Neural cell (in vitro differentiated cells): ENCODE measurements around the gene SAG. TPM values are rescaled to one million over a fixed set of nuclear protein-coding genes. Genes with fewer than 3 reads are reported as not detected.

Source experiments
- H2AFZ ChIP-seq: fragments of 200-600, 300-800 bp; sonication (generic), shearing (Covaris generic); 2 replicates; pipeline ENCODE4 v1.6.0; 2014; ENCODE audit warnings: low read depth, mild to moderate bottlenecking, antibody characterized with exemption, low read length, moderate library complexity
- H3F3A ChIP-seq: fragments of 200-600 bp; shearing (Covaris generic); 2 replicates; pipeline ENCODE4 v1.6.1; 2016; ENCODE audit warnings: mild to moderate bottlenecking, moderate library complexity, mixed read lengths, antibody characterized with exemption, low read length; ENCODE audit not compliant: insufficient read depth, poor library complexity, severe bottlenecking
- H3K27ac ChIP-seq: fragments of 200-600, 300-800 bp; sonication (generic), shearing (Covaris generic); 2 replicates; pipeline ENCODE4 v1.5.1; 2014; ENCODE audit warnings: mild to moderate bottlenecking, low read length, moderate library complexity
- H3K27me3 ChIP-seq: fragments of 300-800, 200-600 bp; sonication (generic), shearing (Covaris generic); 2 replicates; pipeline ENCODE4 v1.6.0; 2014; ENCODE audit warnings: mild to moderate bottlenecking, low read depth, low read length, moderate library complexity; ENCODE audit not compliant: insufficient read depth
- H3K36me3 ChIP-seq: fragments of 300-800, 200-600 bp; sonication (generic), shearing (Covaris generic); 2 replicates; pipeline ENCODE4 v1.5.1; 2014; ENCODE audit warnings: mild to moderate bottlenecking, antibody characterized with exemption, low read length, moderate library complexity; ENCODE audit not compliant: insufficient read depth
- H3K4me2 ChIP-seq: fragments of 300-800, 200-600 bp; sonication (generic), shearing (Covaris generic); 2 replicates; pipeline ENCODE4 v1.6.0; 2014; ENCODE audit warnings: mild to moderate bottlenecking, low read length
- H3K4me3 ChIP-seq: fragments of 300-800, 200-600 bp; sonication (generic), shearing (Covaris generic); 2 replicates; pipeline ENCODE4 v1.5.1; 2014; ENCODE audit warnings: mild to moderate bottlenecking, low read length, moderate library complexity
- H3K79me2 ChIP-seq: fragments of 200-600 bp; shearing (Covaris generic); replicated peaks from 2 replicates; pipeline ENCODE4 v1.6.0; 2014; ENCODE audit warnings: mild to moderate bottlenecking, low read length, moderate library complexity; ENCODE audit not compliant: insufficient read depth
- H3K9ac ChIP-seq: fragments of 300-800, 200-600 bp; sonication (generic), shearing (Covaris generic); 2 replicates; pipeline ENCODE4 v1.6.1; 2016; ENCODE audit warnings: mild to moderate bottlenecking, low read length, mixed read lengths
- H3K9me2 ChIP-seq: fragments of 200-600 bp; shearing (Covaris generic); 2 replicates; pipeline ENCODE4 v1.6.1; 2016; ENCODE audit warnings: mild to moderate bottlenecking, low read length, mixed read lengths; ENCODE audit not compliant: insufficient read depth
- H3K9me3 ChIP-seq: fragments of 200-600, 300-800 bp; sonication (generic), shearing (Covaris generic); 2 replicates; pipeline ENCODE4 v1.6.1; 2016; ENCODE audit warnings: mild to moderate bottlenecking, mixed run types, low read length, moderate library complexity, mixed read lengths
- H4K20me1 ChIP-seq: fragments of 200-600 bp; shearing (Covaris generic); 2 replicates; pipeline ENCODE4 v1.6.1; 2016; ENCODE audit warnings: mild to moderate bottlenecking, mixed run types; ENCODE audit not compliant: insufficient read depth
- EP300 ChIP-seq: fragments of 450-650 bp; conservative IDR thresholded peaks from 2 replicates; pipeline ENCODE4 v1.6.1; 2014; ENCODE audit warnings: antibody characterized with exemption, mild to moderate bottlenecking, moderate library complexity; ENCODE audit not compliant: poor library complexity, severe bottlenecking
- EZH2 ChIP-seq: fragments of 200-600, 300-800 bp; shearing (Covaris generic), sonication (generic); IDR thresholded peaks from 2 replicates; pipeline ENCODE4 v1.6.1; 2014; ENCODE audit warnings: antibody characterized with exemption, low read length, borderline replicate concordance, mild to moderate bottlenecking; ENCODE audit not compliant: insufficient read depth, poor library complexity, severe bottlenecking
- POLR2AphosphoS5 ChIP-seq: IDR thresholded peaks from 2 replicates; pipeline ENCODE4 v1.6.1; 2012
- RAD21 ChIP-seq: fragments of 450-650 bp; conservative IDR thresholded peaks from 2 replicates; pipeline ENCODE4 v1.6.1; 2014; ENCODE audit warnings: antibody characterized with exemption, mild to moderate bottlenecking, moderate library complexity
- SMC3 ChIP-seq: fragments of 450-650 bp; conservative IDR thresholded peaks from 2 replicates; pipeline ENCODE4 v1.6.1; 2014; ENCODE audit warnings: antibody characterized with exemption, mild to moderate bottlenecking, moderate library complexity; ENCODE audit not compliant: poor library complexity
- TAF1 ChIP-seq: IDR thresholded peaks from 2 replicates; pipeline ENCODE4 v1.6.1; 2012; ENCODE audit warnings: low read depth
- polyA plus RNA-seq: library from polyadenylated mRNA; depleted of rRNA; stranded (reverse); fragments of >200 nt; gene quantifications from 2 replicates; pipeline ENCODE4 v1.2.3, GENCODE V29; 2014
- TF ChIP-seq, protein P1 (sequence below): IDR thresholded peaks from 2 replicates; pipeline ENCODE4 v1.6.1; 2012; ENCODE audit warnings: borderline replicate concordance
- TF ChIP-seq, protein P2 (sequence below): fragments of 450-650 bp; IDR thresholded peaks from 2 replicates; pipeline ENCODE4 v1.5.1; 2014; ENCODE audit warnings: antibody characterized with exemption, mild to moderate bottlenecking, moderate library complexity; ENCODE audit not compliant: poor library complexity, severe bottlenecking

The SAG gene
- polyA plus RNA-seq, 1 donor from 2014 or later: not detected

DNA sequence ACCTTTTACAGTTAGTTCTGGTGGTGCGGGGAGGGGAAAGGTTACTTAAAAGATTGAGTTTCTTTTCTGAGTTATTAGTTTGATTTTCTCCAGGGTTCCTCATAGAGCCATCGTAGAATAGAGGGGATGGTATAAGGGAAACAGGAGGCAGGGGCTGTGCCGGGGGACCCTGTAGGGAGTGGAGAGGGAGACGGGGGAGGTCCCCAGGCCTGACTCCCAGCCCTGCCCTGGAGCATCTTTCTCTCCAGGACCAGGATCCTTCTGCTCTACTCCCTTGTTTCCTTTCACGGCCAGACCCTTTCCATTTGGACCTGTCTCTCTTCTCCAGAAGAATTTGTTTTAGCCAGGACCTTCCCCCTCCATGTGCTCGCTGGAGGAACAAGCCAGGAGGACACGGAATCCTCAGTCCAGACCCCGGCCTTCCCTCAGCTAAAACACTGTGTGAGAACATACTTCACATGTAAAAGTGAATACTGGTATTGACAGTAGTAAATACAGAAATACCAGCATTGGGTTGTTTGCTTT, 82.0 kb downstream of the SAG start:
- Histone ChIP-seq H3K27me3 (no peaks in the 10 kb centered on the region), H3K9me3 (no peaks in the 10 kb centered on the region), H4K20me1 (no peaks in the 10 kb centered on the region), H3K36me3 (no peaks in the 10 kb centered on the region), H3K4me2 (no peak overlapping the region), H3K9ac (no peak overlapping the region), H2AFZ (no peak overlapping the region), H3K27ac (no peak overlapping the region), H3K9me2 (no peaks in the 10 kb centered on the region), H3K4me3 (no peak overlapping the region), H3F3A (no peaks in the 10 kb centered on the region), H3K79me2 (no peaks in the 10 kb centered on the region)
- TF ChIP-seq, protein P1, sequence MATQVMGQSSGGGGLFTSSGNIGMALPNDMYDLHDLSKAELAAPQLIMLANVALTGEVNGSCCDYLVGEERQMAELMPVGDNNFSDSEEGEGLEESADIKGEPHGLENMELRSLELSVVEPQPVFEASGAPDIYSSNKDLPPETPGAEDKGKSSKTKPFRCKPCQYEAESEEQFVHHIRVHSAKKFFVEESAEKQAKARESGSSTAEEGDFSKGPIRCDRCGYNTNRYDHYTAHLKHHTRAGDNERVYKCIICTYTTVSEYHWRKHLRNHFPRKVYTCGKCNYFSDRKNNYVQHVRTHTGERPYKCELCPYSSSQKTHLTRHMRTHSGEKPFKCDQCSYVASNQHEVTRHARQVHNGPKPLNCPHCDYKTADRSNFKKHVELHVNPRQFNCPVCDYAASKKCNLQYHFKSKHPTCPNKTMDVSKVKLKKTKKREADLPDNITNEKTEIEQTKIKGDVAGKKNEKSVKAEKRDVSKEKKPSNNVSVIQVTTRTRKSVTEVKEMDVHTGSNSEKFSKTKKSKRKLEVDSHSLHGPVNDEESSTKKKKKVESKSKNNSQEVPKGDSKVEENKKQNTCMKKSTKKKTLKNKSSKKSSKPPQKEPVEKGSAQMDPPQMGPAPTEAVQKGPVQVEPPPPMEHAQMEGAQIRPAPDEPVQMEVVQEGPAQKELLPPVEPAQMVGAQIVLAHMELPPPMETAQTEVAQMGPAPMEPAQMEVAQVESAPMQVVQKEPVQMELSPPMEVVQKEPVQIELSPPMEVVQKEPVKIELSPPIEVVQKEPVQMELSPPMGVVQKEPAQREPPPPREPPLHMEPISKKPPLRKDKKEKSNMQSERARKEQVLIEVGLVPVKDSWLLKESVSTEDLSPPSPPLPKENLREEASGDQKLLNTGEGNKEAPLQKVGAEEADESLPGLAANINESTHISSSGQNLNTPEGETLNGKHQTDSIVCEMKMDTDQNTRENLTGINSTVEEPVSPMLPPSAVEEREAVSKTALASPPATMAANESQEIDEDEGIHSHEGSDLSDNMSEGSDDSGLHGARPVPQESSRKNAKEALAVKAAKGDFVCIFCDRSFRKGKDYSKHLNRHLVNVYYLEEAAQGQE: no peak
- no peak for TF ChIP-seq TAF1
- no peak for TF ChIP-seq EZH2
- TF ChIP-seq RAD21: no peak
- TF ChIP-seq, protein P2, sequence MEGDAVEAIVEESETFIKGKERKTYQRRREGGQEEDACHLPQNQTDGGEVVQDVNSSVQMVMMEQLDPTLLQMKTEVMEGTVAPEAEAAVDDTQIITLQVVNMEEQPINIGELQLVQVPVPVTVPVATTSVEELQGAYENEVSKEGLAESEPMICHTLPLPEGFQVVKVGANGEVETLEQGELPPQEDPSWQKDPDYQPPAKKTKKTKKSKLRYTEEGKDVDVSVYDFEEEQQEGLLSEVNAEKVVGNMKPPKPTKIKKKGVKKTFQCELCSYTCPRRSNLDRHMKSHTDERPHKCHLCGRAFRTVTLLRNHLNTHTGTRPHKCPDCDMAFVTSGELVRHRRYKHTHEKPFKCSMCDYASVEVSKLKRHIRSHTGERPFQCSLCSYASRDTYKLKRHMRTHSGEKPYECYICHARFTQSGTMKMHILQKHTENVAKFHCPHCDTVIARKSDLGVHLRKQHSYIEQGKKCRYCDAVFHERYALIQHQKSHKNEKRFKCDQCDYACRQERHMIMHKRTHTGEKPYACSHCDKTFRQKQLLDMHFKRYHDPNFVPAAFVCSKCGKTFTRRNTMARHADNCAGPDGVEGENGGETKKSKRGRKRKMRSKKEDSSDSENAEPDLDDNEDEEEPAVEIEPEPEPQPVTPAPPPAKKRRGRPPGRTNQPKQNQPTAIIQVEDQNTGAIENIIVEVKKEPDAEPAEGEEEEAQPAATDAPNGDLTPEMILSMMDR: no peak
- no peak for TF ChIP-seq POLR2AphosphoS5
- TF ChIP-seq EP300: no peak
- no peak for TF ChIP-seq SMC3

DNA sequence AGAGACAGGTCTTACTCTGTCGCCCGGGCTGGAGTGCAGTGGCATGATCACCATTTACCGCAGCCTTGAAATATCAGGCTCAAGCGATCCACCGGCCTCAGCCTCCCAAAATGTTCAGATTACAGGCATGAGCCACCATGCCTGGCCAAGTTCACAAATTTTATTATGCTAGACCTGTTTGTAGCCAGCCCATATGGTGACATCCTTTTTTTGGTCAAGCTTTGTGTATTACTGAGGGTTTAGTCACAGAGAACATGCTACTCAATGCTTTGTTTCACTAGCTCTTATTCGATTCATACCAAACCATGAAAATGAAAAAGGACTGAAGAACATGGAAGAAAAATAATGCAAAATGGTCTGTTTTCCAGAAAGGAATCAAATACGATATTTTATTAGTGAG, 88.1 kb downstream of the SAG start:
- no peak overlapping the region for H3K27ac ChIP-seq
- TF ChIP-seq, protein P2: no peak
- TF ChIP-seq RAD21 (no peak), EZH2 (no peak), TAF1 (no peak)
- TF ChIP-seq, protein P1: no peak

More for the DNA sequence above, 88.1 kb downstream of the SAG start:
- no peaks in the 10 kb centered on the region for H3K79me2 ChIP-seq
- no peaks in the 10 kb centered on the region for H3K27me3 ChIP-seq
- no peaks in the 10 kb centered on the region for H3F3A ChIP-seq
- no peak overlapping the region for H3K4me2 ChIP-seq
- no peaks in the 10 kb centered on the region for H4K20me1 ChIP-seq
- no peaks in the 10 kb centered on the region for H3K36me3 ChIP-seq
- no peak overlapping the region for H3K4me3 ChIP-seq
- H2AFZ ChIP-seq: no peak overlapping the region
- no peaks in the 10 kb centered on the region for H3K9me2 ChIP-seq
- H3K9me3 ChIP-seq: no peaks in the 10 kb centered on the region
- no peak overlapping the region for H3K9ac ChIP-seq
